ENCODE measurements around the gene GARIN1A. TPM values are rescaled to one million over a fixed set of nuclear protein-coding genes. Genes with fewer than 3 reads are reported as not detected.
"Not testable (repeated sequence)": the region's sequence is repeated elsewhere in the genome, so short reads cannot be mapped to it uniquely, and the experiment has no call there.

GARIN1A gene
- total RNA-seq, 3 donors from 2014 or later = 0.96 to 3.4 (median 2.9) TPM

DNA sequence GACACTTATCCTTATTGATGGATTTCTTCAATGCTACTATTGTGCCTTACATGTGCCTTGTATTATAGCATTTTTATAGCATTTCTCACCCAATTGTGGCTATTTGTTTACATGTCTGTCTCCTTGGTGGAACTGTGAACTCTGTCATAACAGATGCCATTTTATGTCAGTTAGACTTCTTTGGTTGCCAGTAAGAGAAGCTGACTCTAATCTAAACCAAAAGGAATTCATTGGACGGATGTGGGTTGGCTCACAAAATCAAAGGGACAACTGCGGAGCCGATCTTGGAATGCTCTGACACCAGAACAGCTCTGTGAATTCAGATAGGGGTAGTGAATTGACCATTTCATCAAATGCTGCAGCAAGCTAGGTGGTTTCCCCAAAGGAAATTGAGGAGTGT lies 15.0 kb downstream of the GARIN1A start:
- Histone ChIP-seq H3K27me3 (no peaks in the 10 kb centered on the region), H3K9me3 (no peaks in the 10 kb centered on the region), H3K4me3 (no peak overlapping the region), H3K36me3 (no peaks in the 10 kb centered on the region), H3K4me1 (no peaks in the 10 kb centered on the region), H3K27ac (no peak overlapping the region)
- TF ChIP-seq, protein P1, sequence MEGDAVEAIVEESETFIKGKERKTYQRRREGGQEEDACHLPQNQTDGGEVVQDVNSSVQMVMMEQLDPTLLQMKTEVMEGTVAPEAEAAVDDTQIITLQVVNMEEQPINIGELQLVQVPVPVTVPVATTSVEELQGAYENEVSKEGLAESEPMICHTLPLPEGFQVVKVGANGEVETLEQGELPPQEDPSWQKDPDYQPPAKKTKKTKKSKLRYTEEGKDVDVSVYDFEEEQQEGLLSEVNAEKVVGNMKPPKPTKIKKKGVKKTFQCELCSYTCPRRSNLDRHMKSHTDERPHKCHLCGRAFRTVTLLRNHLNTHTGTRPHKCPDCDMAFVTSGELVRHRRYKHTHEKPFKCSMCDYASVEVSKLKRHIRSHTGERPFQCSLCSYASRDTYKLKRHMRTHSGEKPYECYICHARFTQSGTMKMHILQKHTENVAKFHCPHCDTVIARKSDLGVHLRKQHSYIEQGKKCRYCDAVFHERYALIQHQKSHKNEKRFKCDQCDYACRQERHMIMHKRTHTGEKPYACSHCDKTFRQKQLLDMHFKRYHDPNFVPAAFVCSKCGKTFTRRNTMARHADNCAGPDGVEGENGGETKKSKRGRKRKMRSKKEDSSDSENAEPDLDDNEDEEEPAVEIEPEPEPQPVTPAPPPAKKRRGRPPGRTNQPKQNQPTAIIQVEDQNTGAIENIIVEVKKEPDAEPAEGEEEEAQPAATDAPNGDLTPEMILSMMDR (IDR thresholded peaks at IDR 0.05) = no peak
- no peak for TF ChIP-seq POLR2A (IDR thresholded peaks at IDR 0.05)
- no peak for TF ChIP-seq POLR2AphosphoS5 (IDR thresholded peaks at IDR 0.05)
- no peak for DNase-seq (ENCODE audit: low spot score in 2 of 2)
- intact Hi-C loops (cut with DNase I; ENCODE audit: low total_unique reads) = no loop called here

DNA sequence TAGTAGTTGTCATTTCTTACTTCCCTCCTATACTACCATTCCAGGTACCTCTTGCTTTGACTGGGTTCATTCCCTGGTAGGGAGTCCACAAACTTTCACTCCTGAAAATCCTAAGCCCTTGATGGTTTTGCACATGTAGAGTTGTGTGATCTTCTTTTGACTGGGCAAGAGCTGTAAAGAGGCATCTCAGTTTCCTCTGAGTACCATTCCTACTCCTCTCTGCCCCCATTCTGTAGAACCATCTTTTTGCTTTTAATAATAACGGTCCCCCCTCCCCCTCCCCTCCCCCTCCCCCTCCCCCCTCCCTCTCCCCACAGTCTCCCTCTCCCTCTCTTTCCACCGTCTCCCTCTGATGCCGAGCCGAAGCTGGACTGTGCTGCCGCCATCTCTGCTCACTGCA lies 16.4 kb downstream of the GARIN1A start:
- H3K4me1 ChIP-seq = no peaks in the 10 kb centered on the region
- no peak overlapping the region for H3K4me3 ChIP-seq
- no peaks in the 10 kb centered on the region for H3K9me3 ChIP-seq
- no peak for TF ChIP-seq POLR2A (IDR thresholded peaks at IDR 0.05)
- H3K27ac ChIP-seq = no peak overlapping the region
- no peaks in the 10 kb centered on the region for H3K36me3 ChIP-seq
- intact Hi-C loops (cut with DNase I; ENCODE audit: low total_unique reads) = no loop called here
- DNase-seq (ENCODE audit: low spot score in 2 of 2) = no peak
- no peaks in the 10 kb centered on the region for H3K27me3 ChIP-seq

DNA sequence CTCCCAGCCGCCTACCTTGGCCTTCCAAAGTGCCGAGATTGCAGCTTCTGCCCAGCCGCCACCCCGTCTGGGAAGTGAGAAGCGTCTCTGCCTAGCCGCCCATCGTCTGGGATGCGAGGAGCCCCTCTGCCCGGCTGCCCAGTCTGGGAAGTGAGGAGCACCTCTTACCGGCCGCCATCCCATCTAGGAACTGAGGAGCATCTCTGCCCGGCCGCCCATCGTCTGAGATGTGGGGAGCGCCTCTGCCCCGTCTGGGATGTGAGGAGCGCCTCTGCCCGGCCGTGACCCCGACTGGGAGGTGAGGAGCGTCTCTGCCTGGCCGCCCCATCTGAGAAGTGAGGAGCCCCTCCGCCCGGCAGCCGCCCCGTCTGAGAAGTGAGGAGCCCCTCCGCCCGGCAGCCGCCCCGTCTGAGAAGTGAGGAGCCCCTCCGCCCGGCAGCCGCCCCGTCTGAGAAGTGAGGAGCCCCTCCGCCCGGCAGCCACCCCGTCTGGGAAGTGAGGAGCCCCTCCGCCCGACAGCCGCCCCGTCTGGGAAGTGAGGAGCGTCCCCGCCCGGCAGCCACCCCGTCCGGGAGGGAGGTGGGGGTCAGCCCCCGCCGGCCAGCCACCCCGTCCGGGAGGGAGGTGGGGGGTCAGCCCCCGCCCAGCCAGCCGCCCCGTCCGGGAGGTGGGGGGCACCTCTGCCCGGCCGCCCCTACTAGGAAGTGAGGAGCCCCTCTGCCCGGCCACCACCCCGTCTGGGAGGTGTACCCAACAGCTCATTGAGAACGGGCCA lies 17.3 kb downstream of the GARIN1A start:
- H3K4me1 ChIP-seq; DNase-seq (ENCODE audit: low spot score in 2 of 2); H3K27ac ChIP-seq; H3K27me3 ChIP-seq; H3K4me3 ChIP-seq; H3K9me3 ChIP-seq; intact Hi-C loops (cut with DNase I; ENCODE audit: low total_unique reads); H3K36me3 ChIP-seq: not testable (repeated sequence)

DNA sequence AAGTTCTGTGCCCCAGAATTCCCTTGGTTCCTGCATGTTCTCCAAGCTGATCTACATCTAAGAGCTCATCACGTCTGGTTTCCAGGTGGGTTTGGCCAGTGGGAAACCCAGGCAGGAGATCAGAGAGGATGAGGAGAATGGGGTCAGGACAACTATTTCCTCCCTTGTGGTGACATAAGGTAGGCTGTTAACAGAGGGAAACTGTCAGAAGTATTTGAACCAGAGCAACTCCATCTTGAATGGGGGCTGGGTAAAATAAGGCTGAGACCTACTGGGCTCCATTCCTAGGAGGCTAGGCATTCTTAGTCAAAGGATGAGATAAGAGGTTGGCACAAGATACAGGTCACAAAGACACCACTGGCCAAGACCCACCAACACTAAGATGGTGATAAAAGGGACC lies 19.1 kb downstream of the GARIN1A start:
- Histone ChIP-seq H3K27me3 (no peaks in the 10 kb centered on the region), H3K4me1 (no peaks in the 10 kb centered on the region), H3K4me3 (no peak overlapping the region), H3K27ac (no peak overlapping the region), H3K36me3 (no peaks in the 10 kb centered on the region), H3K9me3 (no peaks in the 10 kb centered on the region)
- no peak for DNase-seq (ENCODE audit: low spot score in 2 of 2)
- TF ChIP-seq POLR2AphosphoS5 (IDR thresholded peaks at IDR 0.05) (no peak), POLR2A (IDR thresholded peaks at IDR 0.05) (no peak)
- TF ChIP-seq, protein P1 (IDR thresholded peaks at IDR 0.05) = no peak
- intact Hi-C loops (cut with DNase I; ENCODE audit: low total_unique reads) = no loop called here

DNA sequence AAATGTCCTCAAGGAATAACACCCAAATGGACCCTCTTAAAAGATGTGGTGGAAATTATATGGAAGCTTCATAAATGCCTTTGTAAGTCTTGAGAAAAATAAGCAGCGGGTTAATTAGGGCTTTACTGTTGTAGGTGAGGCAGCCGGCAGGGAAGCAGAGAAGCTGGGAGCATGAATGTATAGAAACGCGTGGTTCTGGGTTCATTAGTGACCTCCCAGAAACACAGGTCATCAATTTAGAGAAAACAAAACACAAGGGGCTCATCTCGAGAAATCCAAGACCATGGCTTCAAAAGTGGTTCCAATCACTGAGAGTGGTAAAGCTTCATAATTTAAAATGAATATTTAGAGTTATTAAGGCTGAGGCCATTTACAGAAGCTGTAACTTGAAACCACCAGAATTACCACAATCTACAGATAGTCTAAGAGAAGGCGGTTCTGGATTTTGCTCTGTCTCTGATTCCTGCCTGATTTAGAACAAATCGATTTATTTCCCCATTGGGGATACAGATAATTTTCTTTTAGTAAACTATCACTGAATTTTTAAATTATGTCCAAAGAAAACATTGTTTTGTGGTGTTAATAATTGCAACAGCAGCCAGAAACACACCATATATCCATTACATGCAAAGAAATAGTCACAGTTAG lies 20.7 kb downstream of the GARIN1A start:
- TF ChIP-seq POLR2AphosphoS5 (IDR thresholded peaks at IDR 0.05) (no peak), POLR2A (IDR thresholded peaks at IDR 0.05) (no peak)
- TF ChIP-seq, protein P1 (IDR thresholded peaks at IDR 0.05) = no peak
- peaks cover 0 to 4% of the 10 kb centered on the region in 2 donors for H3K4me1 ChIP-seq
- no peaks in the 10 kb centered on the region for H3K36me3 ChIP-seq
- no peak overlapping the region for H3K27ac ChIP-seq
- intact Hi-C loops (cut with DNase I; ENCODE audit: low total_unique reads) = no loop called here
- peaks cover 0 to 14% of the 10 kb centered on the region in 2 donors for H3K27me3 ChIP-seq
- no peak for DNase-seq (ENCODE audit: low spot score in 2 of 2)
- H3K4me3 ChIP-seq = no peak overlapping the region
- no peaks in the 10 kb centered on the region for H3K9me3 ChIP-seq

DNA sequence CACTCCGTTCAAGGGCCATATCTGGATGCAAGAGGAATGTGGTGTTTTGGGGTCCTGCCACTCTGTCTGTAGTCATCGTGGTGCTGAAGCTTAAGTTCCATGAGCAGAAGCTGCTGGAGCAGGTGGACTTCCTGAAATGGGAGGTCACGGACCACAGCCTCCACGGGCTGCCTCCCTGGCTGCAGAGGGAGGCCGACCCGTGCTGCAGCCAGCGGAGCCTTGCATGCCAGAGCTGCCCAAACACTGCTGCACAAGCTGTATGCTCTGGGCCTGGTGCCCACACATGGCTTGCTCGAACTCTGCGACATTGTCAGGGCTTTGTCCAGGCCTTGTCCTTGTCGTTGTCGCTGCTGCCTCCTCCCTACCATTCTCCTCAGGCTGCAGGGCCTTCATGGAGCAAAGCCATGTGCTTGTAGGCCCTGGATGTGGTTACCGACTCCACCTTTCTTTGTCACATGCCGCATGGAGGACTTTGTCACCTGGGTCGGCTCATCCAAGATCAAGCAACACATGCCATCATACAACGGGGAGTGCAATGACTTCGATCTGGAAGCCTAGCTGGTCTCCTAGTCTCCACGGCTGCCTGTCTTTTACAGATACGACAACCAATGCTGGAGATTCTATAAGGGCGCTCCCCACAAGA lies 21.4 kb downstream of the GARIN1A start:
- H3K9me3 ChIP-seq = no peaks in the 10 kb centered on the region
- intact Hi-C loops (cut with DNase I; ENCODE audit: low total_unique reads) = no loop called here

More for the DNA sequence above, 21.4 kb downstream of the GARIN1A start:
- Histone ChIP-seq H3K36me3 (no peaks in the 10 kb centered on the region), H3K27ac (no peak overlapping the region), H3K27me3 (peaks cover 3 to 22% of the 10 kb centered on the region in 2 donors), H3K4me1 (peaks cover 0 to 4% of the 10 kb centered on the region in 2 donors), H3K4me3 (no peak overlapping the region)
- TF ChIP-seq, protein P1 (IDR thresholded peaks at IDR 0.05) = no peak
- TF ChIP-seq POLR2A (IDR thresholded peaks at IDR 0.05) (no peak), POLR2AphosphoS5 (IDR thresholded peaks at IDR 0.05) (no peak)
- DNase-seq (ENCODE audit: low spot score in 2 of 2) = no peak

Data from breast epithelium (tissue), 4 donors.